ENCODE measurements around the gene CDC42EP3.

The CDC42EP3 gene

DNA sequence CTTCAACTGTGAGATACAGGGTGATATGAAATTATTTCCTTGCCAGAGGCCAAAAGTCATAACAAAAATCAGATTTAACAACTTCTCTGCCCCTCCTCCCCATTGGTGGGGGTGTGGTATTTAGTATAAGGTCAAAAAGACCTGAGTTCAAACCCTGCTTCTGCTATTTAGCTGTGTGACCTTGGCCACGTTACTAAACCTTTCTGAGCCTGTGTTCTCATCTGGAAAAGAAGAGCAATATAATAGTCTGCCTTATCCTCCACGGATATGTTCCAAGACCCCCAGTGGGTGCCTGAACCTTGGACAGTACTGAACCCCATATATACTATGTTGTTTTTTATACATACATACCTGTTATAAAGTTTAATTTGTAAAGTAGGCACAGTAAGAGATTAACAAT is 3.7 kb downstream of the CDC42EP3 start:
- Histone ChIP-seq H3K4me1 (ENCODE audit: control insufficient read depth, insufficient read depth, low read length) (peaks cover 28% of the 10 kb centered on the region), H3K27me3 (replicated peaks; ENCODE audit: control insufficient read depth, insufficient read depth, low read length) (no peaks in the 10 kb centered on the region), H3K4me3 (ENCODE audit: low read length) (peak overlapping the region; percentile 86), H3K9ac (ENCODE audit: low read length) (peak overlapping the region; percentile 97), H3K9me3 (ENCODE audit: control insufficient read depth, low read length) (no peaks in the 10 kb centered on the region), H3K36me3 (ENCODE audit: control insufficient read depth, insufficient read depth, low read length, severe bottlenecking) (peaks cover 45% of the 10 kb centered on the region)
- peak; percentile 10 for DNase-seq (ENCODE audit: low read depth)

DNA sequence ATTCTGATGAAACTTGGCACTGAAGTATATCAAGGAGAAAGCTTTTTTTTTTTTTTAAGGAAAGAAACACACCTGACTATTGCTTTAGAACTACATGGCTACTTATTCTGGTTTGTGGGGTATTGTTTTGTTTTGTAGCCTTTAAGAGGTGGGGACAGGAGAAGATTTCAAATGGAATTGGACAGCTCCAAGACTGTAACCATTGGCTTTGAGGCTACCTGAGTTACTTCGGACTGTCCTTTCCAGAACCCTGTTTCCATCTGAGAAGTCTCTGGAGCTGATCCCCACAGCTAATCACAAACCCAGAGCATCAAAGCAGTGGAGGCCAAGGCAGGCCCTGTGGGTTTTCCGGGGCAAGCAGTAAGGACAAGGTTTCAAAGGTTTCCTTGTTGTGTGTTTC is 4.7 kb downstream of the CDC42EP3 start:
- peak; percentile 20 for DNase-seq (ENCODE audit: low read depth)
- Histone ChIP-seq H3K27me3 (replicated peaks; ENCODE audit: control insufficient read depth, insufficient read depth, low read length) (no peaks in the 10 kb centered on the region), H3K4me1 (ENCODE audit: control insufficient read depth, insufficient read depth, low read length) (peaks cover 28% of the 10 kb centered on the region), H3K36me3 (ENCODE audit: control insufficient read depth, insufficient read depth, low read length, severe bottlenecking) (peaks cover 54% of the 10 kb centered on the region), H3K4me3 (ENCODE audit: low read length) (peak overlapping the region; percentile 86), H3K9me3 (ENCODE audit: control insufficient read depth, low read length) (no peaks in the 10 kb centered on the region), H3K9ac (ENCODE audit: low read length) (peak overlapping the region; percentile 97)

DNA sequence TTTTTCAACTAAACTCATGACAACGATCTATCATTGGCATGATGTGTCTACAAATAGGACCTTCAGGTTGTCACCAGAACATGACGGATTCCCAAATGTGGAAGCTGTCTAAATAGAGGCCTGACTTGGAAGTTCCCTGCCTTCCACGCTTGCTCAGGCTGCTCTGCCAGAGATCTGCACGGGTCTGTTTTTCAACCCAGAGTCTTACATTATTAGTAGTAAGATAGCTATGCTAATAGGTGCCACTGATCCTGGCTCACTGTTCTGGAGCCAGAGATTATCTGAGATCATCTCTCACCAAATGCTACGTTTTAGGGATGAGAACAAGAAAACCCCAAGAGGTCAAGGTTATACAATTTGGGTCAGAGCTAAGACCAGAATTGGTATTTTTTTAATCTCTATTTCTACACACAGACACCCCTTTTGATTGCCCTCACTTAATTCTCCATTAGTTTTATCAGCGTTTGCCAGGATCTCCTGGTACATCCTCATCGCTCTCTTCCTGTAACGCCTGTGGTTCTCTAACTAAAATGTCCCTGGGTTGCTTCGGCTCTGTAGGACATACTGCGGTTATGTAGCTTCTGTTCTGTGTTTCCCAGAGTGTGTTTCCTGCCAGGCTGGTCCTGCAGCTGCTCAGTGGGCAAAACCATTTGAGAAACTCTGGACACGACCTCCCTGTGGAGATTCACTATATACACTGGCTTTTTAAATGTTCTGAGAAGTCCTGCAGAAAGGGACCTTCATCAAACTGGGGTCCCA is 5.7 kb downstream of the CDC42EP3 start:
- Histone ChIP-seq H3K27me3 (replicated peaks; ENCODE audit: control insufficient read depth, insufficient read depth, low read length) (no peaks in the 10 kb centered on the region), H3K4me1 (ENCODE audit: control insufficient read depth, insufficient read depth, low read length) (peaks cover 28% of the 10 kb centered on the region), H3K4me3 (ENCODE audit: low read length) (peak overlapping the region; percentile 86), H3K36me3 (ENCODE audit: control insufficient read depth, insufficient read depth, low read length, severe bottlenecking) (peaks cover 64% of the 10 kb centered on the region), H3K9me3 (ENCODE audit: control insufficient read depth, low read length) (no peaks in the 10 kb centered on the region), H3K9ac (ENCODE audit: low read length) (no peak overlapping the region)
- peak; percentile 12 for DNase-seq (ENCODE audit: low read depth)

GRCh38 chr2:37665043-37665442 is 6.4 kb downstream of the CDC42EP3 start:
- Histone ChIP-seq H3K4me1 (ENCODE audit: control insufficient read depth, insufficient read depth, low read length) (peaks cover 28% of the 10 kb centered on the region), H3K27me3 (replicated peaks; ENCODE audit: control insufficient read depth, insufficient read depth, low read length) (no peaks in the 10 kb centered on the region), H3K4me3 (ENCODE audit: low read length) (no peak overlapping the region), H3K9ac (ENCODE audit: low read length) (no peak overlapping the region), H3K9me3 (ENCODE audit: control insufficient read depth, low read length) (no peaks in the 10 kb centered on the region), H3K36me3 (ENCODE audit: control insufficient read depth, insufficient read depth, low read length, severe bottlenecking) (peaks cover 70% of the 10 kb centered on the region)
- no peak for DNase-seq (ENCODE audit: low read depth)

- H3K36me3 ChIP-seq (ENCODE audit: control insufficient read depth, insufficient read depth, low read length, severe bottlenecking) = peaks cover 71% of the 10 kb centered on the region
- H3K4me1 ChIP-seq (ENCODE audit: control insufficient read depth, insufficient read depth, low read length) = peaks cover 33% of the 10 kb centered on the region
These were observed 7.2 kb downstream of the CDC42EP3 start for GRCh38 chr2:37664231-37664643.

GRCh38 chr2:37663390-37663789 is 8.1 kb downstream of the CDC42EP3 start:
- H3K36me3 ChIP-seq (ENCODE audit: control insufficient read depth, insufficient read depth, low read length, severe bottlenecking) = peaks cover 68% of the 10 kb centered on the region
- H3K27me3 ChIP-seq (replicated peaks; ENCODE audit: control insufficient read depth, insufficient read depth, low read length) = no peaks in the 10 kb centered on the region
- no peaks in the 10 kb centered on the region for H3K9me3 ChIP-seq (ENCODE audit: control insufficient read depth, low read length)
- H3K9ac ChIP-seq (ENCODE audit: low read length) = no peak overlapping the region
- H3K4me1 ChIP-seq (ENCODE audit: control insufficient read depth, insufficient read depth, low read length) = peaks cover 38% of the 10 kb centered on the region
- H3K4me3 ChIP-seq (ENCODE audit: low read length) = no peak overlapping the region
- no peak for DNase-seq (ENCODE audit: low read depth)

More at GRCh38 chr2:37664231-37664643, 7.2 kb downstream of the CDC42EP3 start:
- H3K4me3 ChIP-seq (ENCODE audit: low read length) = no peak overlapping the region
- no peaks in the 10 kb centered on the region for H3K9me3 ChIP-seq (ENCODE audit: control insufficient read depth, low read length)
- no peak overlapping the region for H3K9ac ChIP-seq (ENCODE audit: low read length)
- no peak for DNase-seq (ENCODE audit: low read depth)
- H3K27me3 ChIP-seq (replicated peaks; ENCODE audit: control insufficient read depth, insufficient read depth, low read length) = no peaks in the 10 kb centered on the region

DNA sequence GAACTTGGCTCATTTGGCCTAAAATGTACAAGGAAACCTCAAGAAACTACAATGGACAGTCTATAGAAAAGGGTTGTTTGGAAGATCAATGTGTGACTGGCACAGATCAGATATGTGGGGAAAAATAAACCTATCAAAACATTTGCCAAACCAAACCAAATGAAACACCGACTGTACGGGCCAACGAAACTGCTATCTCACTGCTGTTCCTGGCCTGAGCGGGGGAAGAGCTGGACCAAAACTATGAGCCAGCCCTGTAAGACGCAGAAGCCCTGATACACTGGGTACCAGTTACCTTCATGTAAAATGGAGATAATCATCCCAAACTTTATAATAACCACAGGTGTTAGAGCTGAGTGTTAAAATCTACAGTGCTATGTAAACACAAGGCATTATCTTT is 11.7 kb downstream of the CDC42EP3 start:
- H3K36me3 ChIP-seq (ENCODE audit: control insufficient read depth, insufficient read depth, low read length, severe bottlenecking) = peaks cover 59% of the 10 kb centered on the region
- no peak overlapping the region for H3K4me3 ChIP-seq (ENCODE audit: low read length)
- DNase-seq (ENCODE audit: low read depth) = no peak

DNA sequence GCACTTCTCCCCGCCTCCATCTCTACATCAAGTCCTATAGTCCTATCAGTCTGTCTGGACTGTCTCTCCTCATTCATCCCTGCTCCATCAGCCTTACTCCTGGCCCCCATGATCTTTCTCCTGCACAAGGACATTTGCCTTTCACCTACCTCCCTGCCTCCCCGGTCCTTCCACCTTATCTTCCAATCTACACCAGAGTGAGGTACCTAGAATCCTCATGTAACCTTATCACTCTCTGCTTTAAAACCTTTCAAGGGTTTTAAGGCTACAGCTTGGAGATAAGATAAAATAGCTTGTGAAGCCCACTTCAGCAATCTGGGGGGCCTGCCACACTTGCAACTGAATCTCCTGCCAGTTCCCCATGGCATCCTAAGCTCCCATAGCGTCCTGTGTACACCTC is 12.8 kb downstream of the CDC42EP3 start:
- Histone ChIP-seq H3K9me3 (ENCODE audit: control insufficient read depth, low read length) (no peaks in the 10 kb centered on the region), H3K27me3 (replicated peaks; ENCODE audit: control insufficient read depth, insufficient read depth, low read length) (no peaks in the 10 kb centered on the region), H3K36me3 (ENCODE audit: control insufficient read depth, insufficient read depth, low read length, severe bottlenecking) (peaks cover 52% of the 10 kb centered on the region), H3K4me1 (ENCODE audit: control insufficient read depth, insufficient read depth, low read length) (peaks cover 40% of the 10 kb centered on the region), H3K9ac (ENCODE audit: low read length) (no peak overlapping the region), H3K4me3 (ENCODE audit: low read length) (no peak overlapping the region)
- no peak for DNase-seq (ENCODE audit: low read depth)

More for the DNA sequence above, 11.7 kb downstream of the CDC42EP3 start:
- Histone ChIP-seq H3K9me3 (ENCODE audit: control insufficient read depth, low read length) (no peaks in the 10 kb centered on the region), H3K9ac (ENCODE audit: low read length) (no peak overlapping the region), H3K4me1 (ENCODE audit: control insufficient read depth, insufficient read depth, low read length) (peaks cover 31% of the 10 kb centered on the region), H3K27me3 (replicated peaks; ENCODE audit: control insufficient read depth, insufficient read depth, low read length) (no peaks in the 10 kb centered on the region)

DNA sequence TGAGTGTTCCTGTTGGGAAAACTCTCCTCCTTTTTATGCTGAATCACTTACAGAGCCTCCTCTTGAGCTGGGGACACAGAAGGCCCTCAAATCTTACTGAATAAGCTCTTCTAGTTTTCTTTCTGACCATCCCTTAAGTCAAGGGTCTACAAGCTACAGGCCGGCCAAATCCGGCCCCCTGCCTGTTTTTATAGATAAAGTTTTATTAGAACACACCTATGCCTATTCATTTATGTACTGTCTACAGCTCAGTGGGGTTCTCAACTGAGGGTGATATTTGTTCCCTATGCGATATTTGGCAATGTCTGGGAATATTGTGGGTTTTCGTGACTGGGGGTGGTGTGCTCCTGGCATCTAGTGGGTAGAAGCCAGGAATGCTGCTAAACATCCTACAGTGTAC is 14.0 kb downstream of the CDC42EP3 start:
- no peak for DNase-seq (ENCODE audit: low read depth)
- peaks cover 43% of the 10 kb centered on the region for H3K36me3 ChIP-seq (ENCODE audit: control insufficient read depth, insufficient read depth, low read length, severe bottlenecking)
- no peaks in the 10 kb centered on the region for H3K27me3 ChIP-seq (replicated peaks; ENCODE audit: control insufficient read depth, insufficient read depth, low read length)
- peaks cover 42% of the 10 kb centered on the region for H3K4me1 ChIP-seq (ENCODE audit: control insufficient read depth, insufficient read depth, low read length)
- peak overlapping the region; percentile 17 for H3K4me3 ChIP-seq (ENCODE audit: low read length)
- no peak overlapping the region for H3K9ac ChIP-seq (ENCODE audit: low read length)
- no peaks in the 10 kb centered on the region for H3K9me3 ChIP-seq (ENCODE audit: control insufficient read depth, low read length)

DNA sequence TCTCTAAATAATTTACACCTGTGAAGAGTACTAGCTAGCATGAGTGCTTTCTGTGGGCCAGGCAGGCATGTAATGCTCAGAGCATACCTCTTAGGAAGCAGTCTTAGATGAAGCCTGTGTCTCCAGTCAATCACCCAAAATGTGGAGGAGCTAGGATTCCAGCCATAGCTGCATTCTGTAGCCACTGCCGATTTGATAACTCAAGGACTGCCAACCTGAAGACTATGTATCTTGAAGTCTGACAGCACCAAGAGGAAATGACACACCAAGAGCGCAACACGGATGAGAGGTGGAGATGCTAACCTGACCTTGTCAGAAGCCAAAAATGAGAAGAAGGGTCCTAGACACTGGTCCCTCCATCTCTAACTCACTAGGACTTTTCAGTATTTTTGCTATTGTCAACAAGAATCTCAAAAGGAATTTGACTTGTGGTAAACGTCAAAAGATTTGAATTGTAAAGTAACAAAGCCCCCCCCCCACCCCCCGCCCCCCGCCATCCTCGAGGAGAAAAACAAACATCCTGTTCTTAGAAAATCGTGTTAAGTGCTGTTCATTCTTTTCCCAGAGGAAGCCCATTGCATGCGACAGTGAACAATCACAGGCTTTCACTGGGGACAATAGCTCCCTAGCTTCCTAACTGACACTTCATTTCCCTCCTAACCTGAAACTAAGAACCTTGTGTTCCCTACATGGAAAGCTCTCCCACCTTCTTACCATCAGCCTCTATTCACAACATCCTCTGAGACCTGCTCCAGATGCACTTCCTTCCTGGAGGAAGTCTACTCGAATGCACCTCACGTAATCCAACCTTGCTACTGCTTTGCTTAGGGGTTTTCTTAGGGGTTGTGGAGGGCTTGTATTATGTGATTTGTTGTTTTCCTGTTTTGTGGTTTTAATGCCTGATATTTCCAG is 14.7 kb downstream of the CDC42EP3 start:
- H3K36me3 ChIP-seq (ENCODE audit: control insufficient read depth, insufficient read depth, low read length, severe bottlenecking) = peaks cover 36% of the 10 kb centered on the region

More for the DNA sequence above, 14.7 kb downstream of the CDC42EP3 start:
- H3K27me3 ChIP-seq (replicated peaks; ENCODE audit: control insufficient read depth, insufficient read depth, low read length) = no peaks in the 10 kb centered on the region
- no peaks in the 10 kb centered on the region for H3K9me3 ChIP-seq (ENCODE audit: control insufficient read depth, low read length)
- H3K9ac ChIP-seq (ENCODE audit: low read length) = no peak overlapping the region
- H3K4me1 ChIP-seq (ENCODE audit: control insufficient read depth, insufficient read depth, low read length) = peaks cover 45% of the 10 kb centered on the region
- no peak for DNase-seq (ENCODE audit: low read depth)
- no peak overlapping the region for H3K4me3 ChIP-seq (ENCODE audit: low read length)

Data from adipocyte (in vitro differentiated cells).